ENCODE results near the gene NEUROG3.
A peak's percentile ranks its signal among the peaks of the same experiment; 100 is the strongest.

The NEUROG3 gene

GRCh38 chr10:69573056-69573806 is at the start of gene NEUROG3:
NEUROG3 (minus strand) TSS chr10:69573422; CDS start chr10:69573043, 379 bp downstream.
- DNase-seq (ENCODE audit: low read depth), result no peak

GRCh38 chr10:69620625-69621024 is 47.4 kb upstream of the NEUROG3 start:
- no peak for DNase-seq (ENCODE audit: low read depth)

- no peak for DNase-seq (ENCODE audit: low read depth)
These were observed 46.4 kb upstream of the NEUROG3 start for GRCh38 chr10:69619626-69620025.

GRCh38 chr10:69618746-69619145 is 45.5 kb upstream of the NEUROG3 start:
- DNase-seq (ENCODE audit: low read depth), result no peak

GRCh38 chr10:69616358-69616757 is 43.1 kb upstream of the NEUROG3 start:
- no peak for DNase-seq (ENCODE audit: low read depth)

- no peak for DNase-seq (ENCODE audit: low read depth)
These were observed 40.9 kb upstream of the NEUROG3 start for GRCh38 chr10:69614130-69614529.

GRCh38 chr10:69612760-69613159 is 39.5 kb upstream of the NEUROG3 start:
- DNase-seq (ENCODE audit: low read depth), result no peak

GRCh38 chr10:69609077-69609476 is 35.9 kb upstream of the NEUROG3 start:
- no peak for DNase-seq (ENCODE audit: low read depth)

GRCh38 chr10:69600761-69601330 is 27.6 kb upstream of the NEUROG3 start:
- DNase-seq (ENCODE audit: low read depth), result no peak

- no peak for DNase-seq (ENCODE audit: low read depth)
These were observed 15.1 kb upstream of the NEUROG3 start for GRCh38 chr10:69588358-69588757.

- DNase-seq (ENCODE audit: low read depth), result no peak
These were observed 11.4 kb upstream of the NEUROG3 start for GRCh38 chr10:69584624-69585023.

- DNase-seq (ENCODE audit: low read depth), result no peak
These were observed 9.9 kb upstream of the NEUROG3 start for GRCh38 chr10:69583106-69583505.

GRCh38 chr10:69580435-69580834 is 7.2 kb upstream of the NEUROG3 start:
- DNase-seq (ENCODE audit: low read depth), result no peak

GRCh38 chr10:69579464-69580060 is 6.3 kb upstream of the NEUROG3 start:
- no peak for DNase-seq (ENCODE audit: low read depth)

GRCh38 chr10:69578508-69578991 is 5.3 kb upstream of the NEUROG3 start:
- DNase-seq (ENCODE audit: low read depth), result no peak

- no peak for DNase-seq (ENCODE audit: low read depth)
These were observed 4.3 kb upstream of the NEUROG3 start for GRCh38 chr10:69577268-69578232.

GRCh38 chr10:69576334-69577011 is 3.3 kb upstream of the NEUROG3 start:
- DNase-seq (ENCODE audit: low read depth), result peak; percentile 3

GRCh38 chr10:69575164-69575722 is 2.0 kb upstream of the NEUROG3 start:
- DNase-seq (ENCODE audit: low read depth), result no peak

- no peak for DNase-seq (ENCODE audit: low read depth)
These were observed 1.4 kb upstream of the NEUROG3 start for GRCh38 chr10:69574571-69574978.

- no peak for DNase-seq (ENCODE audit: low read depth)
These were observed 815 bp downstream of the NEUROG3 start for GRCh38 chr10:69572159-69573055.

All from amniotic epithelial cell (primary cell).